Posterior vena cava (tissue), 2 donors: ENCODE data around the gene ABCA2. TPM values are rescaled to one million over a fixed set of nuclear protein-coding genes. Genes with fewer than 3 reads are reported as not detected.

Experiments
- DNase-seq: peaks from one replicate; pipeline ENCODE4 v3.0.0-alpha.2; 2020; ENCODE audit warnings: low spot score
- intact Hi-C, 2 donors: fragments of 100-400 bp; cut with DNase I; formaldehyde crosslinking; loops; one replicate each; pipeline versions ENCODE4 v1.14.1 to v1.14.2; 2022 to 2023
- long read RNA-seq, 2 donors: library from polyadenylated mRNA; unstranded; transcript quantifications; one replicate each; pipeline ENCODE4 v2.0.0, GENCODE V29; 2020 to 2021
- total RNA-seq, 2 donors: library from RNA; stranded (reverse); fragmentation: NEBNext Ultra II Directional; extraction: Animal tissue kit (Norgen Biotek cat#: 25700); gene quantifications; one replicate each; pipeline ENCODE4 v1.2.1, GENCODE V29; 2021
- donor health status: DM: yes; HTN: yes; CAD: no.
- donor health status: DM: yes; HTN: yes; CAD: no.

ABCA2 gene
- total RNA-seq, result 10 to 100 TPM; 30.8 to 32.8 TPM
- long read RNA-seq, donor 1, partial matches to known transcripts, result 15 of 15 reads
- long read RNA-seq, donor 1, other reads (novel, unspliced or antisense), result 0 of 15 reads
- long read RNA-seq, donor 2, partial matches to known transcripts, result 6 of 9 reads
- long read RNA-seq, donor 2, other reads (novel, unspliced or antisense), result 3 of 9 reads

DNA sequence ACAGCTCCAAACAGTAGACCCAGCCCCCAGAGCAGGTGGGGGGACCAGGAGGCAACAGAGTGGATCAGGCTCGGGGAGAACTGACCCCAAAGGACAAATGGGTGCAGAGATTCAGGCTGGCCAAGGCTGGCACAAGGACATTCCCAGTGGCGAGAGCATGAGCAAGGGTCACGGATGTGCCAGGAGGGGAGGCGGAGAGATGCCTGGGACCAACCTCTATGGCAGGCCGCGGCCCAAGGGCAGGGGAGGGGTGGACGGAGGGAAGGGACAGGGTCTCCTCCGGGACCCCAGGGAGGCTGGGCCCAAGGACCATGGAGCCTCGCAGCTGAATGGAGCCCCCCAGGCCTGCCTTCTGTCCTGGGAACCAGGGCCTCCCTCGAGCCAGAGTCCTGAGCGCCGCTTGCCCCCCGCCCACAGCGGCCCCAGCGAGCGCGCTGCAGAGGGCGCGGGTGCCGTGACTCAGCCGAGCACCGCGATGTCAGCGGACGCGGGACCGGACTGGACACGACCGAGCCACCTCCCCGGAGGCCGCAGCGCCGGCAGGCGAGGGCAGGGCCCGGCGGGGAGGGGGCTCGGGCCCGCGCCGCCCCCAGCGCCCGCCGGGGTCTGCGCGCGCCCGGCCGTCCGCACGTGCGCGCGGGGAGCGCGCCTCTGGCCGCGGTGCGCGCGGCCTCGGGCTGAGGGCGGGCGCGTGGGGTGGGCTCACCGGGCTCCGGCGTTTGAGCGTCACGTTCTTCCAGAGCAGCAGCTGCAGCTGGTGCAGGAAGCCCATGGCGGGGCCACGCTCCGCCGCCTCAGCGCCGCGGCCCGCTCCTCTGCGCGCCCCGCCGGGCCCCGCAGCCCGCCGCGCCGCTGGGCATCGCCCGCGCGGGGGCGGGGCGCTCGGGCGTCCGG is at the start of gene ABCA2:
TSS of gene ABCA2 (minus strand) at position 869 of the 894 bp plus-strand sequence. CDS start at position 772, 97 bp downstream.
- intact Hi-C loops, result loop anchor here (2.0 to 5.0 kb wide), 2 partner anchors 240 to 241 kb away; no protein-coding TSS in a partner anchor
- DNase-seq, result no peak

- intact Hi-C loops, result no loop called here
- peak; percentile 93 for DNase-seq
Observed at GRCh38 chr9:137077010-137077747, 49.1 kb upstream of the ABCA2 start, which contains the start of gene UAP1L1. UAP1L1 (plus strand) TSS chr9:137077517; CDS start chr9:137077533, 16 bp downstream.

DNA sequence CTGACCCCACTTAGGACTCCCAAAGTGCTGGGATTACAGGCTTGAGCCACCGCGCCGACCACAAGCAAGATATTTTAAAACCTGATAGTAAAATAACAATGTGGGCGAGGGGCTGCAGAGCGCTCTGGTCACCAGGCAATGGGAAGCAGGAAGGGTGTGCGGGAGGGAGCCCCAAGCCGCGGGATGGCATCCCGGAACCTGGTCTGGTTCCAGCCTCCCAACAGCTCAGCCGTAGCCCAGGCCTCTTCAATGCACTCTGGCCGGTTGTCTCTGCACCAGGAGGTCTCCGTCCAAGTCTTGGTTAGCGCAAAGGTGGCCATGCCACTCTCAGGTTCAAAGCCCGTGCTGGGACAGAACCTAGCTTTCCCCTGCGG is 48.6 kb upstream of the ABCA2 start:
- peak; percentile 82 for DNase-seq
- intact Hi-C loops, result no loop called here

DNA sequence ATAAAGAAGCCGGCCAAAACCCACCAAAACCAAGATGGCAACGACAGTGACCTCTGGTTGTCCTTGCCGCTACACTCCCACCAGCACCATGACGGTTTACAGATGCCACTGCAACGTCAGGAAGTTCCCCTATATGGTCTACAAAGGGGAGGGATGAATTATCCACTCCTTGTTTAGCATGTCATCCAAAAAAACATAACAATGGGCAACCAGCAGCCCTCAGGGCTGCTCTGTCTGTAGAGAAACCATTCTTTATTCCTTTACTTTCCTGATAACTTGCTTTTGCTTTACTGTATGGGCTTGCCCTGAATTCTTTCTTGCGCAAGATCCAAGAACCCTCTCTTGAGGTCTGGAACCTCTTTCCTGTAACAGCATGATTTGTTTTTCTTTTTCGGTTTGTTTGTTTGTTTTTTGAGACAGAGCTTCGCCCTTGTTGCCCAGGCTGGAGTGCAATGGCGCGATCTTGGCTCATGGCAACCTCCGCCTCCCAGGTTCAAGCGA is 47.3 kb upstream of the ABCA2 start:
- intact Hi-C loops, result no loop called here
- DNase-seq, result no peak

GRCh38 chr9:137074657-137075274 is 46.7 kb upstream of the ABCA2 start:
- DNase-seq, result no peak
- intact Hi-C loops, result no loop called here

- intact Hi-C loops, result no loop called here
- DNase-seq, result no peak
Observed at GRCh38 chr9:137073992-137074399, 46.0 kb upstream of the ABCA2 start.

DNA sequence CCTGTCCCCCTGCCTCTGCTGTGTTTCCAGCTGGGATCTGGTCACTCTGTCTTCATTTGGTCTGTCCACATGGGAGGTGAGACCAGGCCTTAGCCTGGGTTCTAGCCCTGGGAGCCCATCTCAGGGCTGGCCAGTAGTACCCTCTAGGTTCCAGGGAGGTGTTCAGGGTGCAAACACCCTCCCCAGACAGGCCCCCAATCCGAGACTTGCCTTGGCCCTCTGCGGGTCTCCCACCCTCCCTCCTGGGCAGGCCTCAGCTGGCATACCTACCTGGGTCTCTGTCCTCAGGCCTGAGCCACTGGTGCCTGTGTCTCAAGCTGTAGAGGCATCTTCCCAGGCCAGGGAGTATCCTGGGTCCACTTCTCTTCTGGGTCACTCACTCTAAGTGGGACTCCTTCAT is 43.2 kb upstream of the ABCA2 start:
- no peak for DNase-seq

DNA sequence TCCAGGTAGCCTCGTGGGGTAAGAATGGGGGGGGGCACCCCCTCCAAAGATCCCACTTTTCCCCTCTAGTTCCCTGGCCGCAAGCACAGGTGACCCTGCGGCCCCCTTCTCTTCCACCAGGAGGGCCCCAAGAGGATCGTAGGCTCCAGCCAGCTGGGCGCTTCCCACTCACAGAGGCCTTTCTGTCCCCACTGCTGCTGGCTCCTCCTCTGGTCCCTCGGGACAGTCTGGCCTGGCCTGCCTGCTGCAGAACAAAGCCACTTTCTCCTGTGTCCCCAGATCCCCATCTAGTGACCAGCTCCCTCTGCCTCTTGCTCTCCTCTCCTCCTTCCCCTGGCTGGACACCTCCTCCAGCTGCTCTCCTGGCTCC is 42.9 kb upstream of the ABCA2 start:
- DNase-seq, result no peak
- intact Hi-C loops, result no loop called here

More for the DNA sequence above, 43.2 kb upstream of the ABCA2 start:
- intact Hi-C loops, result no loop called here

- intact Hi-C loops, result no loop called here
- DNase-seq, result peak; percentile 96
Observed at GRCh38 chr9:137070201-137070905, 42.3 kb upstream of the ABCA2 start, which contains the start of gene SAPCD2. SAPCD2 (minus strand) TSS chr9:137070557; CDS start chr9:137070460, 97 bp downstream.

GRCh38 chr9:137069508-137070091 is 41.6 kb upstream of the ABCA2 start:
- no peak for DNase-seq
- intact Hi-C loops, result loop anchor here in 1 of 2 donors (10.0 kb wide), 1 partner anchor 285 kb away; no protein-coding TSS in a partner anchor

- no peak for DNase-seq
- intact Hi-C loops, result loop anchor here in 1 of 2 donors (10.0 kb wide), 1 partner anchor 284 kb away; no protein-coding TSS in a partner anchor
Observed at GRCh38 chr9:137068539-137069507, 40.8 kb upstream of the ABCA2 start.

- intact Hi-C loops, result loop anchor here in 1 of 2 donors (10.0 kb wide), 1 partner anchor 283 kb away; no protein-coding TSS in a partner anchor
- no peak for DNase-seq
Observed at GRCh38 chr9:137067860-137068538, 40.0 kb upstream of the ABCA2 start.

DNA sequence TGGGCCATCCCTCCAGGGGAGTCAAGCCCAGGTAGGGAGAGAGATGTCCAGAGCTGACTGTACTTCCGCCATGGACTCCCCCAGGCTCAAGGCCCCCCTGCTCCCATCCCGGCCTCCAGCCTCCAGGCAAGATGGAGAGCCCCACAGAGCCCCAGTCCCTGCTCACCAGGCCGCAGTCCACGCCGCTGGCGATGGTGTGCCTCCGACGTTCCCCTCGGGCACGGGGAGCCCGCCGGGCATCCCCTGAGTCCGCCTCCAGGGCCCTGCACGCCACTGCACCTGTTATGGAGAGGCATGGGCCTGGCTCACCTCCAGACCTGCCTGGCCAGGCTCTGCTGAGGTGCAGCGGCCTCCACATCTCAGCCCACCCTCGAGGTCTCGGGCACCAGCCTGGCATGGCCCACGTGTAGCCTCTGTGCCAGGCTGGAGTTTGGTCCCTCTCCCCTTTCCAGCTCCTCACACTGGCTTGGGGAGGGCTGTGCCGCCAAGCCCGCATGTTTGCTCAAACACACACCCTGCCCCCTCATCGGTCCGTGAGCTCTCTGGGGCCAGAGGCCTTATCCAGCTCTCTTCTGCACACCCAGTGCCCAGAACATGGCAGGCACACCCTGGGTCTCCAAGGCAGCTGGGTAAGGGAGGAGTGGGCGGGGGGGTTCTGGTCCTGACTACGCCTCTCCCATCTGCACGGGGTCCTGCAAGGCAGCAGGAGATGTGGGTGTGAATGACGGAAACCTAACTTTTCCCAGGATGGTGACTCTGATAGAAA is 38.2 kb upstream of the ABCA2 start:
- DNase-seq, result no peak
- intact Hi-C loops, result loop anchor here in 1 of 2 donors (10.0 kb wide), 1 partner anchor 281 kb away; no protein-coding TSS in a partner anchor

DNA sequence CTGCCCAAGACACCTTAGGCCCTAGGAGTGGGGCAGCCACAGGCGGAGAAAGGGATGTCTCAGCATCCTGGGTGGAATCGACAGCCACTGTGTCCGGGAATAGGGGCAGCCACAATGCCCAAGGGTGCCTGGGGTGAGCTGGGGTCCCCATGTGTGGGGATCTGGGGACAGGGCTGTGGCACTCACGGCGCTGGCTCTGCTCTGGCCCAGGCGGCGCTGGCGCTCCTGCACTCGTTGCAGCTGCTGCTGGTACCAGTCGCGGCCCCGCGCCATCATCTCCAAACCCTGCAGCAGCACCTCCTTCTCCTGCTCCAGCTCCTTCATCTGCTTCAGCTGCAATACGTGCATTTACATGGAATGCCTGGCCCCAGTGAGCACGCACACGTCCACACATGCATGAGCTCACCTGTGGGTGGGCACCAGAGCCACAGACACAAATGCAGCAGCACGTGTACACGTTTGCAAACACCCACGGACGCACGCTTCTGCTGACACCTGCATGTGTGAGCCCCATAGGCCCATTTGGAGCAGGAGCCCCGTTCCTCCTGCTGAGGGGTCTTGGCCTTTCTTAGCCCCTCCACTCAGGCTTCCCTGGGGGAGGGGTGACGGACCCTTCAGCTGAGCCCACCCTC is 37.4 kb upstream of the ABCA2 start:
- DNase-seq, result no peak
- intact Hi-C loops, result loop anchor here in 1 of 2 donors (10.0 kb wide), 1 partner anchor 281 kb away; no protein-coding TSS in a partner anchor

GRCh38 chr9:137064880-137065164 is 36.8 kb upstream of the ABCA2 start:
- intact Hi-C loops, result loop anchor here in 1 of 2 donors (10.0 kb wide), 1 partner anchor 280 kb away; no protein-coding TSS in a partner anchor
- no peak for DNase-seq
